Neural cell (in vitro differentiated cells): ENCODE results near the gene RHEBL1. TPM values are rescaled to one million over a fixed set of nuclear protein-coding genes. Genes with fewer than 3 reads are reported as not detected.

Experiments
- H2AFZ ChIP-seq: fragments of 200-600, 300-800 bp; sonication (generic), shearing (Covaris generic); 2 replicates; pipeline ENCODE4 v1.6.0; 2014; ENCODE audit warnings: low read depth, mild to moderate bottlenecking, antibody characterized with exemption, low read length, moderate library complexity
- H3F3A ChIP-seq: fragments of 200-600 bp; shearing (Covaris generic); 2 replicates; pipeline ENCODE4 v1.6.1; 2016; ENCODE audit warnings: mild to moderate bottlenecking, moderate library complexity, mixed read lengths, antibody characterized with exemption, low read length; ENCODE audit not compliant: insufficient read depth, poor library complexity, severe bottlenecking
- H3K27ac ChIP-seq: fragments of 200-600, 300-800 bp; sonication (generic), shearing (Covaris generic); 2 replicates; pipeline ENCODE4 v1.5.1; 2014; ENCODE audit warnings: mild to moderate bottlenecking, low read length, moderate library complexity
- H3K27me3 ChIP-seq: fragments of 300-800, 200-600 bp; sonication (generic), shearing (Covaris generic); 2 replicates; pipeline ENCODE4 v1.6.0; 2014; ENCODE audit warnings: mild to moderate bottlenecking, low read depth, low read length, moderate library complexity; ENCODE audit not compliant: insufficient read depth
- H3K36me3 ChIP-seq: fragments of 300-800, 200-600 bp; sonication (generic), shearing (Covaris generic); 2 replicates; pipeline ENCODE4 v1.5.1; 2014; ENCODE audit warnings: mild to moderate bottlenecking, antibody characterized with exemption, low read length, moderate library complexity; ENCODE audit not compliant: insufficient read depth
- H3K4me2 ChIP-seq: fragments of 300-800, 200-600 bp; sonication (generic), shearing (Covaris generic); 2 replicates; pipeline ENCODE4 v1.6.0; 2014; ENCODE audit warnings: mild to moderate bottlenecking, low read length
- H3K4me3 ChIP-seq: fragments of 300-800, 200-600 bp; sonication (generic), shearing (Covaris generic); 2 replicates; pipeline ENCODE4 v1.5.1; 2014; ENCODE audit warnings: mild to moderate bottlenecking, low read length, moderate library complexity
- H3K79me2 ChIP-seq: fragments of 200-600 bp; shearing (Covaris generic); replicated peaks from 2 replicates; pipeline ENCODE4 v1.6.0; 2014; ENCODE audit warnings: mild to moderate bottlenecking, low read length, moderate library complexity; ENCODE audit not compliant: insufficient read depth
- H3K9ac ChIP-seq: fragments of 300-800, 200-600 bp; sonication (generic), shearing (Covaris generic); 2 replicates; pipeline ENCODE4 v1.6.1; 2016; ENCODE audit warnings: mild to moderate bottlenecking, low read length, mixed read lengths
- H3K9me2 ChIP-seq: fragments of 200-600 bp; shearing (Covaris generic); 2 replicates; pipeline ENCODE4 v1.6.1; 2016; ENCODE audit warnings: mild to moderate bottlenecking, low read length, mixed read lengths; ENCODE audit not compliant: insufficient read depth
- H3K9me3 ChIP-seq: fragments of 200-600, 300-800 bp; sonication (generic), shearing (Covaris generic); 2 replicates; pipeline ENCODE4 v1.6.1; 2016; ENCODE audit warnings: mild to moderate bottlenecking, mixed run types, low read length, moderate library complexity, mixed read lengths
- H4K20me1 ChIP-seq: fragments of 200-600 bp; shearing (Covaris generic); 2 replicates; pipeline ENCODE4 v1.6.1; 2016; ENCODE audit warnings: mild to moderate bottlenecking, mixed run types; ENCODE audit not compliant: insufficient read depth
- CTCF ChIP-seq: fragments of 450-650 bp; IDR thresholded peaks from 2 replicates; pipeline ENCODE4 v1.5.1; 2014; ENCODE audit warnings: antibody characterized with exemption, mild to moderate bottlenecking, moderate library complexity; ENCODE audit not compliant: poor library complexity, severe bottlenecking
- EP300 ChIP-seq: fragments of 450-650 bp; conservative IDR thresholded peaks from 2 replicates; pipeline ENCODE4 v1.6.1; 2014; ENCODE audit warnings: antibody characterized with exemption, mild to moderate bottlenecking, moderate library complexity; ENCODE audit not compliant: poor library complexity, severe bottlenecking
- EZH2 ChIP-seq: fragments of 200-600, 300-800 bp; shearing (Covaris generic), sonication (generic); IDR thresholded peaks from 2 replicates; pipeline ENCODE4 v1.6.1; 2014; ENCODE audit warnings: antibody characterized with exemption, low read length, borderline replicate concordance, mild to moderate bottlenecking; ENCODE audit not compliant: insufficient read depth, poor library complexity, severe bottlenecking
- MXI1 ChIP-seq: fragments of 450-650 bp; conservative IDR thresholded peaks from 2 replicates; pipeline ENCODE4 v1.6.1; 2014; ENCODE audit warnings: antibody characterized with exemption, mild to moderate bottlenecking; ENCODE audit not compliant: poor library complexity, severe bottlenecking
- POLR2AphosphoS5 ChIP-seq: IDR thresholded peaks from 2 replicates; pipeline ENCODE4 v1.6.1; 2012
- RAD21 ChIP-seq: fragments of 450-650 bp; conservative IDR thresholded peaks from 2 replicates; pipeline ENCODE4 v1.6.1; 2014; ENCODE audit warnings: antibody characterized with exemption, mild to moderate bottlenecking, moderate library complexity
- REST ChIP-seq: IDR thresholded peaks from 2 replicates; pipeline ENCODE4 v1.6.1; 2012; ENCODE audit warnings: borderline replicate concordance
- SMC3 ChIP-seq: fragments of 450-650 bp; conservative IDR thresholded peaks from 2 replicates; pipeline ENCODE4 v1.6.1; 2014; ENCODE audit warnings: antibody characterized with exemption, mild to moderate bottlenecking, moderate library complexity; ENCODE audit not compliant: poor library complexity
- TAF1 ChIP-seq: IDR thresholded peaks from 2 replicates; pipeline ENCODE4 v1.6.1; 2012; ENCODE audit warnings: low read depth
- polyA plus RNA-seq: library from polyadenylated mRNA; depleted of rRNA; stranded (reverse); fragments of >200 nt; gene quantifications from 2 replicates; pipeline ENCODE4 v1.2.3, GENCODE V29; 2014

Gene RHEBL1
- polyA plus RNA-seq, 1 donor from 2014 or later: 0.68 TPM

GRCh38 chr12:49033611-49034285 is 36.0 kb downstream of the RHEBL1 start:
- Histone ChIP-seq H3K4me3 (no peak overlapping the region), H3K9ac (no peak overlapping the region), H2AFZ (no peak overlapping the region), H4K20me1 (no peaks in the 10 kb centered on the region), H3K9me2 (no peaks in the 10 kb centered on the region), H3K9me3 (no peaks in the 10 kb centered on the region), H3K79me2 (no peaks in the 10 kb centered on the region), H3K4me2 (no peak overlapping the region), H3K36me3 (no peaks in the 10 kb centered on the region), H3K27ac (no peak overlapping the region), H3F3A (no peaks in the 10 kb centered on the region), H3K27me3 (no peaks in the 10 kb centered on the region)
- TF ChIP-seq SMC3 (no peak), EP300 (no peak), MXI1 (no peak), CTCF (no peak), RAD21 (no peak), REST (no peak), EZH2 (no peak), TAF1 (no peak), POLR2AphosphoS5 (no peak)

- H3K27ac ChIP-seq: no peak overlapping the region
- no peak overlapping the region for H3K9ac ChIP-seq
- H3F3A ChIP-seq: no peaks in the 10 kb centered on the region
- no peaks in the 10 kb centered on the region for H3K9me3 ChIP-seq
- H3K9me2 ChIP-seq: no peaks in the 10 kb centered on the region
- TF ChIP-seq CTCF (no peak), EZH2 (no peak), POLR2AphosphoS5 (no peak), MXI1 (no peak), EP300 (no peak), REST (no peak), RAD21 (no peak), TAF1 (no peak), SMC3 (no peak)
- H3K4me3 ChIP-seq: no peak overlapping the region
- H3K27me3 ChIP-seq: no peaks in the 10 kb centered on the region
- H3K79me2 ChIP-seq: no peaks in the 10 kb centered on the region
- H4K20me1 ChIP-seq: no peaks in the 10 kb centered on the region
- no peaks in the 10 kb centered on the region for H3K36me3 ChIP-seq
- no peak overlapping the region for H2AFZ ChIP-seq
- no peak overlapping the region for H3K4me2 ChIP-seq
Measured at GRCh38 chr12:49032679-49033447, 36.9 kb downstream of the RHEBL1 start.
